Colonic mucosa (tissue), 4 donors: ENCODE results near the gene CD40LG. TPM values are rescaled to one million over a fixed set of nuclear protein-coding genes. Genes with fewer than 3 reads are reported as not detected.

Experiments
- DNase-seq: peaks from one replicate; pipeline ENCODE4 v3.0.0-alpha.2; 2020
- H3K27ac ChIP-seq: fragments of 200-600 bp; one replicate; pipeline ENCODE4 v1.8.0; 2021
- H3K27me3 ChIP-seq: fragments of 200-600 bp; one replicate; pipeline ENCODE4 v1.8.0; 2021
- H3K36me3 ChIP-seq: fragments of 200-600 bp; one replicate; pipeline ENCODE4 v1.8.0; 2021
- H3K4me1 ChIP-seq: fragments of 200-600 bp; one replicate; pipeline ENCODE4 v1.8.0; 2021; ENCODE audit warnings: mild to moderate bottlenecking
- H3K4me3 ChIP-seq: fragments of 200-600 bp; one replicate; pipeline ENCODE4 v1.8.0; 2021
- H3K9ac ChIP-seq, 2 donors: one replicate each; pipeline ENCODE4 v1.7.0; 2013; ENCODE audit warnings: control low read depth in 2 of 2, low read depth in 2 of 2, low read length in 2 of 2
- H3K9me3 ChIP-seq: fragments of 200-600 bp; one replicate; pipeline ENCODE4 v1.8.0; 2021
- CTCF ChIP-seq: fragments of 200-600 bp; IDR thresholded peaks from one replicate; pipeline ENCODE4 v1.8.0; 2022; ENCODE audit warnings: antibody characterized with exemption, mild to moderate bottlenecking
- intact Hi-C: fragments of 100-400 bp; cut with DNase I; formaldehyde crosslinking; loops from one replicate; pipeline ENCODE4 v1.14.1; 2022
- total RNA-seq, 2 donors: library from RNA; stranded (reverse); fragmentation: NEBNext Ultra II Directional in 1 of 2; extraction: Animal tissue kit (Norgen Biotek cat#: 25700) in 1 of 2; gene quantifications; one replicate each; pipeline ENCODE4 v1.2.1, GENCODE V29; 2021
- donor health status: healthy.
- donor health status: DM: no; HTN: no; CAD: no.
- donor health status: DM: no; HTN: no; CAD: no.

CD40LG gene
- total RNA-seq, 2 donors from 2014 or later: 0.44 to 0.69 TPM

- Histone ChIP-seq H3K9me3 (no peaks in the 10 kb centered on the region), H3K4me3 (no peak overlapping the region), H3K4me1 (no peaks in the 10 kb centered on the region), H3K27ac (no peak overlapping the region), H3K27me3 (no peaks in the 10 kb centered on the region), H3K9ac (no peak overlapping the region), H3K36me3 (no peaks in the 10 kb centered on the region)
- no peak for TF ChIP-seq CTCF
- intact Hi-C loops: no loop called here
- DNase-seq: no peak
These were observed 1.2 kb upstream of the CD40LG start for GRCh38 chrX:136646602-136647239.

GRCh38 chrX:136650811-136651210 lies 2.9 kb downstream of the CD40LG start:
- no peaks in the 10 kb centered on the region for H3K4me1 ChIP-seq
- no peaks in the 10 kb centered on the region for H3K27me3 ChIP-seq
- H3K27ac ChIP-seq: no peak overlapping the region
- no peaks in the 10 kb centered on the region for H3K36me3 ChIP-seq
- no peak overlapping the region for H3K9ac ChIP-seq
- H3K9me3 ChIP-seq: no peaks in the 10 kb centered on the region
- peak overlapping the region; percentile 2 for H3K4me3 ChIP-seq
- no peak for TF ChIP-seq CTCF
- no peak for DNase-seq
- intact Hi-C loops: no loop called here

GRCh38 chrX:136652822-136653723 lies 5.1 kb downstream of the CD40LG start:
- intact Hi-C loops: no loop called here

GRCh38 chrX:136656361-136656964 lies 8.5 kb downstream of the CD40LG start:
- H3K4me1 ChIP-seq: no peaks in the 10 kb centered on the region

More at GRCh38 chrX:136652822-136653723, 5.1 kb downstream of the CD40LG start:
- TF ChIP-seq CTCF: no peak
- Histone ChIP-seq H3K4me3 (no peak overlapping the region), H3K9ac (no peak overlapping the region), H3K27me3 (no peaks in the 10 kb centered on the region), H3K36me3 (no peaks in the 10 kb centered on the region), H3K27ac (no peak overlapping the region), H3K4me1 (no peaks in the 10 kb centered on the region), H3K9me3 (no peaks in the 10 kb centered on the region)
- no peak for DNase-seq

More at GRCh38 chrX:136656361-136656964, 8.5 kb downstream of the CD40LG start:
- Histone ChIP-seq H3K9me3 (no peaks in the 10 kb centered on the region), H3K4me3 (no peak overlapping the region), H3K27me3 (no peaks in the 10 kb centered on the region), H3K9ac (no peak overlapping the region), H3K36me3 (no peaks in the 10 kb centered on the region), H3K27ac (no peak overlapping the region)
- TF ChIP-seq CTCF: no peak
- DNase-seq: no peak
- intact Hi-C loops: no loop called here
